Adrenal gland (tissue), 5 donors: ENCODE data around the gene IGFBP1.

Experiments used
- POLR2A ChIP-seq, 2 donors: fragments of 450-650 bp; IDR thresholded peaks; one replicate each; pipeline ENCODE4 v1.6.1; 2017; ENCODE audit warnings: antibody characterized with exemption in 2 of 2, mild to moderate bottlenecking in 2 of 2, moderate library complexity in 1 of 2
- TF ChIP-seq, protein P1 (sequence below), 6 experiments: fragments of 450-650 bp in 4 of 6; fragments of 200-600 bp in 2 of 6; sonication (generic) in 1 of 6; IDR thresholded peaks; 1 replicate in 5 of 6; 2 replicates in 1 of 6; pipeline versions ENCODE4 v1.5.1 to v1.8.0; 2016 to 2021; ENCODE audit warnings: antibody characterized with exemption in 6 of 6, mild to moderate bottlenecking in 2 of 6, moderate library complexity in 1 of 6
- donor health status: DM: no; HTN: no; CAD: no.

DNA sequence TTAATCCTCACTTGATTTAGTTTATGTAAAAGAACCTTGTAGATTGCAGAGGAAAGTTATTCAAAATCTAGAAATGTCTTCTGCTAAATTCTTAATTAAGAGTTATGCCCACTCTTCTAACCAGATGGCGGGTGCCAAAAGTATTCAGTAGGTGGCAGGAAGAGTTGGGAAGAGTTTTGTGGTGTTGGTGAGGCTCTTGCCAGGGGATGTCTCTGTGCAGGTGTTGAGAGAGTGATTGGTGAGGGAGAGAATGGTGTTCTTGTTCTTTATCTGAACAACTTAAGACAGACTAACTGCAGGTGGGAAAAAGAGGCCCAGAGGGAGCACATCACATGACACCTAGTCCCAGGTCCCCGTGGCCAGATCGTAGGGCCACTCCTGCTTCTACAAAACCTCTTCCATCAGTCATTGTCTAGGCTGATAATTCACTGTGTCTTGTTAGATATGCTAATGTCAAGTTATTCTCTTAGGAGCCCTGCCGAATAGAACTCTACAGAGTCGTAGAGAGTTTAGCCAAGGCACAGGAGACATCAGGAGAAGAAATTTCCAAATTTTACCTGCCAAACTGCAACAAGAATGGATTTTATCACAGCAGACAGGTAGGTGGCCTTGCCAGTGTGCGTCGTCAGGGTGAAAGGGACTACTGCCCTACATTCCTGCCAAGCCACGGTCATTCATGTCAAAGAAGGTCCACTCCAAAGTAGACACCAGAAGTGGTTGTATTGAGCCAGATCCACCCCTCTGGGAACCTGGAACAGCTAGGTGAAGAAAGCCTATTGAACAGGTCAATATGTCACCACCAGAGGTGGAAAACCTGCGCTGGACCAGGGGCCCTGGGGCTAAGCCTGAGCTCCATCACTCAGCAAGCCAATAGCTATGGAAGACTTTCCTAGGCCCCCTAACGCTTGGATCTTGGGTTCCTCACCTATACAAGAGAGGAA is 3.4 kb downstream of the IGFBP1 start:
- TF ChIP-seq, protein P1, sequence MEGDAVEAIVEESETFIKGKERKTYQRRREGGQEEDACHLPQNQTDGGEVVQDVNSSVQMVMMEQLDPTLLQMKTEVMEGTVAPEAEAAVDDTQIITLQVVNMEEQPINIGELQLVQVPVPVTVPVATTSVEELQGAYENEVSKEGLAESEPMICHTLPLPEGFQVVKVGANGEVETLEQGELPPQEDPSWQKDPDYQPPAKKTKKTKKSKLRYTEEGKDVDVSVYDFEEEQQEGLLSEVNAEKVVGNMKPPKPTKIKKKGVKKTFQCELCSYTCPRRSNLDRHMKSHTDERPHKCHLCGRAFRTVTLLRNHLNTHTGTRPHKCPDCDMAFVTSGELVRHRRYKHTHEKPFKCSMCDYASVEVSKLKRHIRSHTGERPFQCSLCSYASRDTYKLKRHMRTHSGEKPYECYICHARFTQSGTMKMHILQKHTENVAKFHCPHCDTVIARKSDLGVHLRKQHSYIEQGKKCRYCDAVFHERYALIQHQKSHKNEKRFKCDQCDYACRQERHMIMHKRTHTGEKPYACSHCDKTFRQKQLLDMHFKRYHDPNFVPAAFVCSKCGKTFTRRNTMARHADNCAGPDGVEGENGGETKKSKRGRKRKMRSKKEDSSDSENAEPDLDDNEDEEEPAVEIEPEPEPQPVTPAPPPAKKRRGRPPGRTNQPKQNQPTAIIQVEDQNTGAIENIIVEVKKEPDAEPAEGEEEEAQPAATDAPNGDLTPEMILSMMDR (IDR thresholded peaks at IDR 0.05), result no peak
- TF ChIP-seq POLR2A (IDR thresholded peaks at IDR 0.05), result no peak
